Retinal pigment epithelial cell (primary cell): ENCODE measurements around the gene ZNF486.
"Not testable (repeated sequence)": the region's sequence is repeated elsewhere in the genome, so short reads cannot be mapped to it uniquely, and the experiment has no call there.

Experiments
- DNase-seq: peaks from one replicate; pipeline ENCODE4 v3.0.0-alpha.2; 2010; ENCODE audit warnings: low read depth
- H3K4me3 ChIP-seq: 2 replicates; pipeline ENCODE4 v1.5.1; 2011; ENCODE audit warnings: mild to moderate bottlenecking, low read length, control low read depth, moderate library complexity
- CTCF ChIP-seq: conservative IDR thresholded peaks from 2 replicates; pipeline ENCODE4 v1.5.1; 2011; ENCODE audit warnings: low read depth, low read length, control low read depth, inconsistent platforms

ZNF486 gene

GRCh38 chr19:20162821-20163220 lies 4.2 kb upstream of the ZNF486 start:
- no peak overlapping the region for H3K4me3 ChIP-seq
- DNase-seq, result no peak
- TF ChIP-seq CTCF, result no peak

- H3K4me3 ChIP-seq, result no peak overlapping the region
- no peak for DNase-seq
- TF ChIP-seq CTCF, result no peak
Observed at GRCh38 chr19:20164456-20164855, 2.6 kb upstream of the ZNF486 start.

- H3K4me3 ChIP-seq, result no peak overlapping the region
- no peak for DNase-seq
- no peak for TF ChIP-seq CTCF
Observed at GRCh38 chr19:20165971-20166592, 932 bp upstream of the ZNF486 start.

DNA sequence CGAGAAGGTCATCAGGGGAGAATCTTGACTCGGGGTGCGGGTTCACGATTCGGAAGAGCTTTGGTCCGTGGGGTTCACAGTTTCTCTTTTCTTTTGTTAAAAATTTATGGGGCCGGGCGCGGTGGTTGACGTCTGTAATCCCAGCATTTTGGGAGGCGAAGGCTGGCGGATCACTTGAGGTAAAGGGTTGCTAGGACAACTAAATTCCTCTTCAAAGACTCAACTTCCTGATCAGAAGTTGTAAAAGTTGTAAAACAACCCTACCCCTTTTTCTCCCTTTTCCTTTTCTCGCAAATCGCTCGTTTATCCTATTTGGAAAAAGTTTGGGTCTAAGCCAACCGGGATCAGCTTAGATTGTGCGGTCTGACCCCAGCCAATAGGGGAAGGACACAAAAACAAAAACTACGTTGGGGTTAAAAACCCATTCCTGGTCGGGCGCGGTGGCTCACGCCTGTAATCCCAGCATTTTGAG lies 673 bp downstream of the ZNF486 start:
- TF ChIP-seq CTCF, result no peak
- peak; percentile 19 for DNase-seq
- peak overlapping the region; percentile 96 for H3K4me3 ChIP-seq

- no peak for DNase-seq
- H3K4me3 ChIP-seq, result no peak overlapping the region
- TF ChIP-seq CTCF, result no peak
Observed at GRCh38 chr19:20171285-20171684, 4.3 kb downstream of the ZNF486 start.

- not testable (repeated sequence) for DNase-seq
Observed at GRCh38 chr19:20175848-20176247, 8.8 kb downstream of the ZNF486 start.

GRCh38 chr19:20179956-20180355 lies 12.9 kb downstream of the ZNF486 start:
- not testable (repeated sequence) for H3K4me3 ChIP-seq, DNase-seq

More at GRCh38 chr19:20175848-20176247, 8.8 kb downstream of the ZNF486 start:
- not testable (repeated sequence) for H3K4me3 ChIP-seq

DNA sequence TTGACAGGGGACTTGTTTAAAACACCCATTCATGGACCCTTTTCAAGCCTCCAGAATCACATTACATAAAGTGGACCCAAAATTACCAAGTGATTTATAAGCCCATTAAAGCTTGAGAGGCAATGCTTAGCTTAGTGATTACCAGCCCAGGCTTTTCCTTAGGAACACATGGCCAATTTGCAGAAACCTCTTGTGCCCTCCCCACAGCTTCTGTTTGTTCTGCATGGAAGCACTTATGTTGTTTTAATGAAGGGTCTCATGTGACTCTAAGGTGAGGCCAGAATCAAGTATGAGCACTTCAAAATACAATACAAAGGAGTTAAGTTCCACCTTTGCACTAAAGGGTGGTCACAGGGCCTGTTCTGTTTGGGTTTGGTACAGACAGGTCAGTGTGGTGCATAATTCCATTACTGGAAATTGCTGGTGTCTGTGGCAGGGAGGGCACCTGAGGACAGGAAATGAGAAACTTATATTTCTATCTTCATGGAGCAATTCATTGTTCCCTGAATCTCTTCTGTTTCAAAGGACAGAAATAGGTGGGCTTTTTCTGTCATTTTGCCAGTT lies 15.3 kb downstream of the ZNF486 start:
- no peak for DNase-seq
- H3K4me3 ChIP-seq, result no peak overlapping the region
- no peak for TF ChIP-seq CTCF
